DND-41 (cell line): ENCODE data around the gene TMC3.

Experiments
- EZH2 ChIP-seq: IDR thresholded peaks from 3 replicates; pipeline ENCODE4 v1.6.1; 2012; ENCODE audit warnings: borderline replicate concordance, low read depth, mild to moderate bottlenecking, moderate library complexity, low read length, inconsistent platforms; ENCODE audit not compliant: severe bottlenecking
- TF ChIP-seq, protein P1 (sequence below): IDR thresholded peaks from 2 replicates; pipeline ENCODE4 v1.5.1; 2012; ENCODE audit warnings: borderline replicate concordance, low read length, moderate library complexity, mild to moderate bottlenecking; ENCODE audit not compliant: poor library complexity, severe bottlenecking; ENCODE audit errors: extremely low read depth

DNA sequence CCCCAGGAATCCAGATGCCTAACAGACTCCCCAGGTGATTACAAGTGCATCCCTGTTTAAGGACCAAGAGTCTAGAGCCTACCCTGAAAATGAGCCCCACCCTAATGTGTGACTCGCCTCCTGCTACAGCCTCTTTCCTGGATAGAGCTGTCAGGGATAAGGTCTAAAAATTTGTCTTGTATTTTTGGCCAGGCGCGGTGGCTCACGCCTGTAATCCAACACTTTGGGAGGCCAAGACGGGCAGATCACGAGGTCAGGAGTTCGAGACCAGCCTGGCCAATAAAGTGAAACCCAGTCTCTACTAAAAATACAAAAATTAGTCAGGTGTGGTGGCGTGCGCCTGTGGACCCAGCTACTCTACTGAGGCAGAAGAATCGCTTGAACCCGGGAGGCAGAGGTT, 11.2 kb downstream of the TMC3 start:
- TF ChIP-seq, protein P1, sequence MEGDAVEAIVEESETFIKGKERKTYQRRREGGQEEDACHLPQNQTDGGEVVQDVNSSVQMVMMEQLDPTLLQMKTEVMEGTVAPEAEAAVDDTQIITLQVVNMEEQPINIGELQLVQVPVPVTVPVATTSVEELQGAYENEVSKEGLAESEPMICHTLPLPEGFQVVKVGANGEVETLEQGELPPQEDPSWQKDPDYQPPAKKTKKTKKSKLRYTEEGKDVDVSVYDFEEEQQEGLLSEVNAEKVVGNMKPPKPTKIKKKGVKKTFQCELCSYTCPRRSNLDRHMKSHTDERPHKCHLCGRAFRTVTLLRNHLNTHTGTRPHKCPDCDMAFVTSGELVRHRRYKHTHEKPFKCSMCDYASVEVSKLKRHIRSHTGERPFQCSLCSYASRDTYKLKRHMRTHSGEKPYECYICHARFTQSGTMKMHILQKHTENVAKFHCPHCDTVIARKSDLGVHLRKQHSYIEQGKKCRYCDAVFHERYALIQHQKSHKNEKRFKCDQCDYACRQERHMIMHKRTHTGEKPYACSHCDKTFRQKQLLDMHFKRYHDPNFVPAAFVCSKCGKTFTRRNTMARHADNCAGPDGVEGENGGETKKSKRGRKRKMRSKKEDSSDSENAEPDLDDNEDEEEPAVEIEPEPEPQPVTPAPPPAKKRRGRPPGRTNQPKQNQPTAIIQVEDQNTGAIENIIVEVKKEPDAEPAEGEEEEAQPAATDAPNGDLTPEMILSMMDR, result no peak
- TF ChIP-seq EZH2, result no peak
